Astrocyte of the cerebellum (primary cell): ENCODE results near the gene GHR.
"Not testable (repeated sequence)": the region's sequence is repeated elsewhere in the genome, so short reads cannot be mapped to it uniquely, and the experiment has no call there.

Source experiments
- DNase-seq: peaks from one replicate; pipeline ENCODE4 v3.0.0-alpha.2; 2011; ENCODE audit warnings: low read depth
- H3K4me3 ChIP-seq: 2 replicates; pipeline ENCODE4 v1.5.1; 2011; ENCODE audit warnings: mild to moderate bottlenecking, low read depth, low read length, moderate library complexity
- CTCF ChIP-seq: IDR thresholded peaks from 2 replicates; pipeline ENCODE4 v1.5.1; 2012; ENCODE audit warnings: low read length, low read depth, moderate library complexity, mild to moderate bottlenecking; ENCODE audit errors: missing control alignments
- in situ Hi-C: cut with HindIII; loops from 2 replicates; pipeline ENCODE4 v1.10.0; 2017; ENCODE audit warnings: low sequenced_read_pairs

Gene GHR

GRCh38 chr5:42666869-42667268 is 243.6 kb downstream of the GHR start:
- in situ Hi-C loops: no loop called here
- TF ChIP-seq CTCF: no peak
- peak; percentile 34 for DNase-seq
- H3K4me3 ChIP-seq: no peak overlapping the region

GRCh38 chr5:42668254-42668653 is 245.0 kb downstream of the GHR start:
- in situ Hi-C loops: no loop called here
- TF ChIP-seq CTCF: no peak
- no peak for DNase-seq
- no peak overlapping the region for H3K4me3 ChIP-seq

GRCh38 chr5:42672925-42673324 is 249.7 kb downstream of the GHR start:
- no peak for TF ChIP-seq CTCF
- H3K4me3 ChIP-seq: no peak overlapping the region
- in situ Hi-C loops: no loop called here
- DNase-seq: no peak

GRCh38 chr5:42675602-42676001 is 252.4 kb downstream of the GHR start:
- no peak overlapping the region for H3K4me3 ChIP-seq
- TF ChIP-seq CTCF: no peak
- in situ Hi-C loops: no loop called here
- no peak for DNase-seq

- no peak overlapping the region for H3K4me3 ChIP-seq
- in situ Hi-C loops: no loop called here
- DNase-seq: no peak
- TF ChIP-seq CTCF: no peak
Measured at GRCh38 chr5:42676362-42676761, 253.1 kb downstream of the GHR start.

- in situ Hi-C loops: no loop called here
- no peak overlapping the region for H3K4me3 ChIP-seq
- no peak for TF ChIP-seq CTCF
- DNase-seq: no peak
Measured at GRCh38 chr5:42677156-42677842, 254.1 kb downstream of the GHR start.

- no peak for TF ChIP-seq CTCF
- DNase-seq: no peak
- in situ Hi-C loops: no loop called here
- no peak overlapping the region for H3K4me3 ChIP-seq
Measured at GRCh38 chr5:42680046-42680445, 256.8 kb downstream of the GHR start.

- in situ Hi-C loops, DNase-seq, H3K4me3 ChIP-seq: not testable (repeated sequence)
Measured at GRCh38 chr5:42685078-42685477, 261.8 kb downstream of the GHR start.
